GM19351 (cell line): ENCODE data around the gene AQP12A.
"Not testable (repeated sequence)": the region's sequence is repeated elsewhere in the genome, so short reads cannot be mapped to it uniquely, and the experiment has no call there.

Experiments used
- ATAC-seq: cut with Tn5 transposase; IDR thresholded peaks from one replicate; pipeline ENCODE4 v1.9.1; 2021; ENCODE audit warnings: mild to moderate bottlenecking, moderate library complexity; ENCODE audit not compliant: unreplicated experiment

Gene AQP12A

GRCh38 chr2:240686460-240686859 is 5.2 kb upstream of the AQP12A start:
- ATAC-seq = no peak

- no peak for ATAC-seq
These were observed 4.5 kb upstream of the AQP12A start for GRCh38 chr2:240687045-240687740.

DNA sequence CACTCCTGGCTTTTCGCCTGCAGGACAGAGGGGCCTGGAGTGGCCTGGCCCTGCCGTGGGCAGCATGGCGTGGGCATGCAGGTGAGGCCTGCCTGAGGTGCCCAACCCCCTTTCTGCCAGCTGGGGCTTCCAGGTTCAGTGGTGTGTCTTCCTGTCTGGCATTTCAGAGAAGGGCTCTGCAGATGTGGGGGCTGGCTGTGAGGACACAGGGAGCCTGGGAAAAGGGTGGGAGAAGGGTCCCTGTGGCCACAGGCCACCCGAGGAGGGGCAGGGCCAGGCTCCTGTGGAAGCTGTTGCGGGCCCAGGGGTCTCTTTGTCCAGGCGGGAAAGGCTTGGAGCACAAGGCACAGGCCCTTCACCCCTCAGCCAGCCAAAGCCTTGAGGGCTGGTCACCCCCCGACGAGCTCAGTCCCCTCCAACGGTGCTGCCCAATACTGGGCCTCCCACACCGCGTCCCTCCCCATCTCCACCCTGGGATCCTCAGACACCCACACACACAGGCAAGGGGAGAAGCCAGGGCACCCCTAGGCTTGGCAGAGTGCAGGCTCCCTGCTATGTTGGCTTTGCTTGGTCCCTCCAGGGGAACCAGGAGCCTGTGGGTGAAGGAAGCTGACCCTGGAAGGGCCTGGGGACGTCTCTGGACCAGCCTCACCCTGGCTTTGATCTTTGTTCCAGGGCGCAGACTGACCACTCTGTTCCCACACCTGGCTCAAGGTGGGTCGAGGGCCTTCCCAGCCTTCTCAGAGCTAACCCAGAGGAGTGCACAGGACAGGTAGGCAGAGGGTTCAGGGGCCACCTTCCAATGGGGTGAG is 3.7 kb upstream of the AQP12A start:
- no peak for ATAC-seq

- ATAC-seq = no peak
These were observed 3.1 kb upstream of the AQP12A start for GRCh38 chr2:240688553-240688919.

GRCh38 chr2:240689975-240690374 is 1.7 kb upstream of the AQP12A start:
- ATAC-seq = no peak

GRCh38 chr2:240690421-240691074 is 1.1 kb upstream of the AQP12A start:
- not testable (repeated sequence) for ATAC-seq

DNA sequence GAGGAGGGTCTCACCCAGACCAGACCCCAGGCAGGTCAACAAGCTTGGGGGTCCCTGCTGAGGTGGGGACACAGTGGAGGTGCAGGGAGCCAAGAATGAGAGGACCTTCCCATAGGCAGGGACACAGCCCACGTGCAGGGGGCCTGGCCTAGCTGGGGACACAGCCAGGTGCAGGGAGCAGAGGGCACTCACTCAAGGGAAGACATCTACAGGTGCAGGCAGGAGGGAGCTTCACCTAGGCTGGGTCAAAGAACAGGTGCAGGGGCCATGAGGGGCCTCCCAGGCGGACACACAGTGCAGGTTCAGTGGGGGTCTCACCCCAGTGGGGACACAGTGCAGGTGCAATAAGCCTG is 615 bp upstream of the AQP12A start:
- ATAC-seq = not testable (repeated sequence)

- not testable (repeated sequence) for ATAC-seq
These were observed 1.2 kb downstream of the AQP12A start for GRCh38 chr2:240692583-240693561.

DNA sequence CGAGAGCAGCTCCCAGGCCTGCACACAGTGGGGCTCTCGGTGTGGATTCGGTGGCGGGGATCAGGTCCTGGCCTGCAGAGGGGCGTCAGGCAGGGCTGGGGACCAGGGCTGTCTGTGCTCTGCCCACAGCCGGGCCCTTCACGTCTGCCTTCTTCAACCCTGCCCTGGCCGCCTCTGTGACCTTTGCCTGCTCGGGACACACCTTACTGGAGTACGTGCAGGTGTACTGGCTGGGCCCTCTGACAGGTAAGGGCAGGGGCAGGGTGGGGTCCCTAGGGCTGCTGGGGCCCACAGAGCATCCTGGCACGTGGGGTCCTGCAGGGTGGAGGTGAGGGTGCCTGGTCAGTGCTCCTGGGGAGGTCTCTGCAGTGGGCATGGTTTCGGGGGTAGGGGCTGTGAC is 2.6 kb downstream of the AQP12A start:
- not testable (repeated sequence) for ATAC-seq

GRCh38 chr2:240695593-240695992 is 3.9 kb downstream of the AQP12A start:
- ATAC-seq = not testable (repeated sequence)

GRCh38 chr2:240696469-240696868 is 4.8 kb downstream of the AQP12A start:
- not testable (repeated sequence) for ATAC-seq

DNA sequence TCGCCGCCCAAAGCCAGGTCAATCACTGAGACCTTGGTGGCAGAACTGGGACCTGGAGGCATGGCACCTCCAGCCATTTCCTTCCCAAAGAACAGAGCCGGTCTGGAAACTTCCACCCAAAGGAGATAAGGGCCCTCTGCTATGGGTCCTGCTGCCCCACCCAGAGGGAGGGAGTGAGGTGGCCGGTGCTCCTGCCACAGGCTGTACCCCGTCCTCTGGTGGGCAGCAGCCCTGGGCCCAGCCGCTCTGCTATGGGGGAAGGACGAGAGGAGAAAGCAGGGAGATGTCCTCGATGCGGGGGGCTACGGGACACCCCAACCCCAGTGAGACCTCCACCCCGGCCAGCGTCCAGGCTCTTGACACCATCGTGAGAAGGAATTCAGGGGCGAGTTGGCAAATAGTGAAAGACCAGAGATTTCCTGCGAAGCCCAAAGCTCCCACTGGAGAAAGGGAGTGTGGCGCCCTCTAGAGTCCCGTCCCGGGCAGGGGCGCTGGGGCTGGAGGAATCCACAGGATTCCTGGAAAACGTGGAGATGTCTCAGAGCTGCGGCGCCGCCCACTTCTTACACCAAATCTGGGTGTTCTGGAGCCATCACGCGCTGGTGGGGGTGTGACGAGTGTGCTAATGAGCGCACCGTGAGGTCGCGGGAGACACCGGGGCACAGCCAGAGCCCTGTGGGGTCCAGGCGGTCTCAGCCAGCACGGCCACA is 7.3 kb downstream of the AQP12A start:
- not testable (repeated sequence) for ATAC-seq

DNA sequence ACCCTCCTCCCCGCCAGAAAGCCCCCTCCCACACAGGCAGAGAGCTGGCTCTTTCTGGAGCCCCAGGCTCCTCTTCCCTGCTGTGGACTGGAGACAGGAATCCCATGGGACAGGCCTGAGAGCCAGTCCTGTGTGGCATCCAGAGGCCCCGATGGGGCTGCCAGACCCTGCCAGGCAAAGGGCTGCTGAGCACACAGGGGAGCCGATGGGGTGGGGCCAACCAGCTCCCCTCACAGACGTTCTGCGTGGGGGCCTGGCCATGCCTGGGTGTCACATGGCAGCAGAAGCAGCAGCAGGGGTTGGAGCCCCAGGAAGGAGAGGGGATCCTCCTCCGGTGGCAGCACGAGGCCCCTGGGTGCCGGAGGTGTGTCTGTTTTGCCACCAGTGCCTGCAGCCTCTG is 8.2 kb downstream of the AQP12A start:
- ATAC-seq = not testable (repeated sequence)

GRCh38 chr2:240700616-240701015 is 8.9 kb downstream of the AQP12A start:
- not testable (repeated sequence) for ATAC-seq

DNA sequence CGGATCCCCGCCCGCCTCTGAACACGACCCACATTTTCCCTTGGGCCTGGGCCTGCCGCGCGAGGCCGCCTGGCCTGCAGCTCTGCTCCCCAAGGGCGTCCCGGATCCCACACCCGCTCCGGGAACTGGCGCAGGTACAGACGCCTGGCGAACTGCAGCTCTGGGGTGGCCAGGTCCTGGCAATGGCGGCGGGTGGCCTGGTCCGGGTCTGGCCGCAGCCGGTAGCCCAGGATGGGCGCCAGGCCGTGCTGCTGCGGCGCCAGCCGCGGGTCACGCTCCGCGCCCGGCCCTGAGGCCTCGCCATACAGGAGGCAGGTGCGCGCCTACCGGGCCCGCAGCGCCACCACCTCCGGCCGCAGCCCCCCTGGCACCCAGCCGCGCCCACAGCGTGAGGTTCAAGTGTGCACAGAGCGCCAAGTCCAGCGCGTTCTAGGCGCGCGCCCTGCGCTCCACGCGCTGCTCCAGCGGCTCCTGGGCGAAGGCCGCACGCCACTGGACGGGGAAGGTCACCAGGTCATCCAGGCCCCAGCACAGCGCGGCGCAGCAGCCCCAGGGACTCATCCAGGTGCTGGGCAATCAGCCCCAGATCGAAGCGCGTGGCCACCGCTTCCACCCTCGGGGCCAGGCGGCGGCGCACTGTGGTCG is 9.5 kb downstream of the AQP12A start:
- no peak for ATAC-seq

- no peak for ATAC-seq
These were observed 10.3 kb downstream of the AQP12A start for GRCh38 chr2:240701736-240702639.

DNA sequence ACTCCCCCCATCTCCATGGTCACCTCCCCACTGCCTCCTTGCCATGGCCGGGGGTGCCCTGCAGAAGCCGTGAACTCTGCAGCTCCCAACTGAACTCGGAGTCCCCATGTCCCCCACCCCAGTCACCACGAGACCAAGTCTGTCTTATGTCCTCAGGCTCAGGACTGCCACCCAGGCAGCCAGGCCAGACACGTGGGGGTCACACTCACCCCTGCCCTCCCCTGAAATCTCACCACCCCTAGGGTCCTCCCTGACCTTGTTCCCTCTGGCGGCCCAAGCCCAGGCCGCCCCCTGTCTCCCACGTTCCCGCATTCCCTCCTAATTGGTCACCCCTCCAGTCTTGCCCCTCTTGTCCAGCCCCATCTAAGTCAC is 11.0 kb downstream of the AQP12A start:
- ATAC-seq = no peak
